Astrocyte of the cerebellum (primary cell): Measurements from ENCODE around the gene MSN.

Source experiments
- DNase-seq: peaks from one replicate; pipeline ENCODE4 v3.0.0-alpha.2; 2011; ENCODE audit warnings: low read depth
- H3K4me3 ChIP-seq: 2 replicates; pipeline ENCODE4 v1.5.1; 2011; ENCODE audit warnings: mild to moderate bottlenecking, low read depth, low read length, moderate library complexity
- in situ Hi-C: cut with HindIII; loops from 2 replicates; pipeline ENCODE4 v1.10.0; 2017; ENCODE audit warnings: low sequenced_read_pairs
- TF ChIP-seq, protein P1 (sequence below): IDR thresholded peaks from 2 replicates; pipeline ENCODE4 v1.5.1; 2012; ENCODE audit warnings: low read length, low read depth, moderate library complexity, mild to moderate bottlenecking; ENCODE audit errors: missing control alignments

Gene MSN

DNA sequence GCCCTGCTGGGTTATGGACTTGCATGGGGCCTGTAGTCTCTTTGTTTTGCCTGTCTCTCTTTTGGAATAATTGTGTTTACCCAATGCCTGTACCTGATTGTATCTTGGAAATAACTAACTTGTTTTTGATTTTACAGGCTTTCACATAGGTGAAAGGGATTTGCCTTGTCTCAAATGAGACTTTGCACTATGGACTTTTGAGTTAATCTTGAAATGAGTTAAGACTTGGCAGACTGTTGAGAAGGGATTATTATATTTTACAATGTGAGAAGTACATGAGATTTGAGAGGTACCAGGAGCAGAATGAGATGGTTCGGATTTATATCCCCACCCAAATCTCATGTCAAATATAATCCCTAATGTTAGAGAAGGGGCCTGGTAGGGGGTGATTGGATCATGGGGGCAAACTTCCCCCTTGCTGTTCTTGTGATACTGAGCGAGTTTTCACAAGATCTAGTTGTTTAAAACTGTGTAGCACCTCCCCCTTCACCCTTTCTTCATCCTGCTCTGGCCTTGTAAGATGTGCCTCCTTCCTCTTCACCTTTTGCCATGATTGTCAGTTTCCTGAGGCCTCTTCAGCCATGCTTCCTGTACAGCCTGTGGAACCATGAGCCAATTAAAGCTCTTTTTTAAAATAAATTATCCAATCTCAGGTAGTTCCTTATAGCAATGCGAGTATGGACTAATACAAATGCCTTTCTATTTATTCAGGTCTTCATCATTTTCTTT lies 102.3 kb downstream of the MSN start:
- no peak for DNase-seq
- TF ChIP-seq, protein P1, sequence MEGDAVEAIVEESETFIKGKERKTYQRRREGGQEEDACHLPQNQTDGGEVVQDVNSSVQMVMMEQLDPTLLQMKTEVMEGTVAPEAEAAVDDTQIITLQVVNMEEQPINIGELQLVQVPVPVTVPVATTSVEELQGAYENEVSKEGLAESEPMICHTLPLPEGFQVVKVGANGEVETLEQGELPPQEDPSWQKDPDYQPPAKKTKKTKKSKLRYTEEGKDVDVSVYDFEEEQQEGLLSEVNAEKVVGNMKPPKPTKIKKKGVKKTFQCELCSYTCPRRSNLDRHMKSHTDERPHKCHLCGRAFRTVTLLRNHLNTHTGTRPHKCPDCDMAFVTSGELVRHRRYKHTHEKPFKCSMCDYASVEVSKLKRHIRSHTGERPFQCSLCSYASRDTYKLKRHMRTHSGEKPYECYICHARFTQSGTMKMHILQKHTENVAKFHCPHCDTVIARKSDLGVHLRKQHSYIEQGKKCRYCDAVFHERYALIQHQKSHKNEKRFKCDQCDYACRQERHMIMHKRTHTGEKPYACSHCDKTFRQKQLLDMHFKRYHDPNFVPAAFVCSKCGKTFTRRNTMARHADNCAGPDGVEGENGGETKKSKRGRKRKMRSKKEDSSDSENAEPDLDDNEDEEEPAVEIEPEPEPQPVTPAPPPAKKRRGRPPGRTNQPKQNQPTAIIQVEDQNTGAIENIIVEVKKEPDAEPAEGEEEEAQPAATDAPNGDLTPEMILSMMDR, result no peak
- in situ Hi-C loops, result no loop called here
- H3K4me3 ChIP-seq, result no peak overlapping the region

DNA sequence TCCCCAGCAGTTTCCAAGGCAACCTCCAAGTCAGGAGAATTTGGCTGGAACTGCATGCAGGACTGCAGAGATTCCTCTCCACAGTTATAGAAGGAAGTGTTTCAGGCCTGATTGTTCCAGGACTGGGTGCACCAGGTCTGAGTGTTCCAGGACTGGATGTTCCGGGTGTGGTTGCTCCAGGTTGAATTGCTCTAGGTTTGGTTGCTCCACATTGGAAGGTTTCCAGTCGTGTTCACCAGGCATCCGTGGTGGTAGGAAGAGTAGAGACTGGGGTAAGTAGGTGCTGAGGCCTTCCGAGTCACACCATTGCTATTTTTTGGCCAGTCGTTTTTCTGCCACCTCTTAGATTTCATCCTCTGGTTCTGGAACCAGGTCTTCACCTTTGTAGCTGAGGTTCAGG lies 105.4 kb downstream of the MSN start:
- in situ Hi-C loops, result no loop called here
- H3K4me3 ChIP-seq, result no peak overlapping the region
- TF ChIP-seq, protein P1, result no peak
- no peak for DNase-seq

DNA sequence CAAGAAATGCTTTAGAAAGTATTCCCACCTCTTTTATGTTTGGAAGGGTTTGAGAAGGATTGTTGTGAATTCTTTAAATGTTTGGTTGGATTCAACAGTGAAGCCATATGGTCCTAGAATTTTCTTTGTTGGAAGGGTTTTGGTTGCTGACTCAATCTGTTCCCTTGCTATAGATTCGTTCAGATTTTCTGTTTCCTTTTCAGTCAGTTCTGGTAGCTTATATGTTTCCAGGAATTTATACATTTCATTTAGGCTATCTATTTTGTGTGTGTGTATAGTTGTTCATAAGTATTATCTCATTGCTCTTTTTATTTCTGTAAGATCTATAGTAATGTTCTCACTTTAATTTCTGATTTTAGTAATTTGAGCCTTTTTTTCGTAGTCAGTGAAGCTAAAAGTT lies 114.4 kb downstream of the MSN start:
- TF ChIP-seq, protein P1, result no peak
- in situ Hi-C loops, result no loop called here
- no peak for DNase-seq
- no peak overlapping the region for H3K4me3 ChIP-seq

DNA sequence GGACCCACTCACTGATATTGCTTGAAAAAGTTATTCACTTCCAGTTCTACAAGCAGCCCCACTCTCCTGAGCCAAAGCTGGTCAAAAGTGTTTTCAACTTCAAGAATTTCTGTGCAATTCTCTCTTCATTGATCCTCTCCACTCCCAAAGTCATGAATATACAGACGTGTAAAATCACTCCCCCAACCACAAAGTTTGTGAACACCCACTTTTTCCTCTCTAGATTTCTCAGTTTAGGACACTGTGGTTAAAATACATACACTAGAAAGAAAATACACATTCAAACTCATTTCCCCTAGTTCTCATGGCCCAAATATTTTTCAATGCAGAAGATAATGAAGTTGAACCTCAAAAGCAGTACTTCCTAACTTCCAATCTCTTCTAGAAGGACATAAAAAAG lies 116.3 kb downstream of the MSN start:
- in situ Hi-C loops, result no loop called here
- no peak overlapping the region for H3K4me3 ChIP-seq
- DNase-seq, result no peak
- TF ChIP-seq, protein P1, result no peak
